Karpas-422 (cell line): ENCODE measurements around the gene ST6GALNAC2. TPM values are rescaled to one million over a fixed set of nuclear protein-coding genes. Genes with fewer than 3 reads are reported as not detected.

Experiments
- DNase-seq: peaks from one replicate; pipeline ENCODE4 v3.0.0-alpha.2; 2015
- H2AFZ ChIP-seq: fragments of 200-600 bp; sonication (generic); 2 replicates; pipeline ENCODE4 v1.6.1; 2014; ENCODE audit warnings: antibody characterized with exemption, low read length, mixed read lengths
- H3K27ac ChIP-seq: fragments of 200-600 bp; sonication (generic); 2 replicates; pipeline ENCODE4 v1.5.1; 2014; ENCODE audit warnings: mild to moderate bottlenecking, low read length, moderate library complexity
- H3K27me3 ChIP-seq: fragments of 200-600 bp; sonication (generic); 2 replicates; pipeline ENCODE4 v1.6.1; 2014; ENCODE audit warnings: low read length, mixed read lengths
- H3K36me3 ChIP-seq: fragments of 200-600 bp; sonication (generic); 2 replicates; pipeline ENCODE4 v1.6.1; 2014; ENCODE audit warnings: low read length, mixed read lengths; ENCODE audit not compliant: insufficient read depth
- H3K4me1 ChIP-seq: fragments of 200-600 bp; sonication (generic); 2 replicates; pipeline ENCODE4 v1.6.1; 2014; ENCODE audit warnings: mild to moderate bottlenecking, low read length, mixed read lengths
- H3K4me2 ChIP-seq: fragments of 200-600 bp; sonication (generic); 2 replicates; pipeline ENCODE4 v1.6.1; 2014; ENCODE audit warnings: low read length, low read depth, mild to moderate bottlenecking; ENCODE audit not compliant: poor library complexity, severe bottlenecking
- H3K4me3 ChIP-seq: fragments of 200-600 bp; sonication (generic); 2 replicates; pipeline ENCODE4 v1.5.1; 2014; ENCODE audit warnings: mild to moderate bottlenecking, antibody characterized with exemption, low read length, mixed read lengths
- H3K79me2 ChIP-seq: fragments of 200-600 bp; sonication (generic); 2 replicates; pipeline ENCODE4 v1.6.1; 2014; ENCODE audit warnings: mild to moderate bottlenecking, low read length, mixed read lengths
- H3K9ac ChIP-seq: fragments of 200-600 bp; sonication (generic); 2 replicates; pipeline ENCODE4 v1.6.0; 2014; ENCODE audit warnings: low read length
- H3K9me2 ChIP-seq: fragments of 200-600 bp; sonication (generic), shearing (Covaris generic); replicated peaks from 2 replicates; pipeline ENCODE4 v1.6.0; 2014; ENCODE audit warnings: mild to moderate bottlenecking, low read length, moderate library complexity; ENCODE audit not compliant: insufficient read depth
- H3K9me3 ChIP-seq: fragments of 300-700, 200-600 bp; sonication (generic); 2 replicates; pipeline ENCODE4 v1.6.1; 2014; ENCODE audit warnings: low read length, mixed read lengths
- H4K20me1 ChIP-seq: fragments of 200-600 bp; sonication (generic); 2 replicates; pipeline ENCODE4 v1.6.1; 2014; ENCODE audit warnings: mild to moderate bottlenecking, antibody characterized with exemption, low read length, low read depth; ENCODE audit not compliant: insufficient read depth
- total RNA-seq: library from RNA; depleted of rRNA; stranded (reverse); fragments of >200 nt; shearing (Covaris generic); gene quantifications from 2 replicates; pipeline ENCODE4 v1.2.3, GENCODE V29; 2014; ENCODE audit warnings: low replicate concordance

ST6GALNAC2 gene
- total RNA-seq, 1 experiment from 2014 or later = not detected

- Histone ChIP-seq H3K36me3 (no peaks in the 10 kb centered on the region), H3K4me3 (no peak overlapping the region), H2AFZ (no peak overlapping the region), H3K9ac (no peak overlapping the region), H3K9me3 (no peaks in the 10 kb centered on the region), H3K27ac (no peak overlapping the region), H3K27me3 (no peaks in the 10 kb centered on the region), H3K79me2 (no peaks in the 10 kb centered on the region), H3K4me2 (no peak overlapping the region), H3K4me1 (no peaks in the 10 kb centered on the region), H3K9me2 (no peaks in the 10 kb centered on the region), H4K20me1 (no peaks in the 10 kb centered on the region)
- no peak for DNase-seq
These were observed 7.3 kb downstream of the ST6GALNAC2 start for GRCh38 chr17:76578376-76578775.

GRCh38 chr17:76577876-76578275 is 7.8 kb downstream of the ST6GALNAC2 start:
- no peaks in the 10 kb centered on the region for H3K79me2 ChIP-seq
- no peak overlapping the region for H3K27ac ChIP-seq
- no peaks in the 10 kb centered on the region for H3K36me3 ChIP-seq
- no peaks in the 10 kb centered on the region for H3K27me3 ChIP-seq
- no peak overlapping the region for H3K9ac ChIP-seq
- H3K4me3 ChIP-seq = no peak overlapping the region
- no peak for DNase-seq
- no peaks in the 10 kb centered on the region for H3K9me3 ChIP-seq
- no peaks in the 10 kb centered on the region for H3K4me1 ChIP-seq
- no peak overlapping the region for H2AFZ ChIP-seq
- H3K4me2 ChIP-seq = no peak overlapping the region
- no peaks in the 10 kb centered on the region for H3K9me2 ChIP-seq
- no peaks in the 10 kb centered on the region for H4K20me1 ChIP-seq

GRCh38 chr17:76576189-76576588 is 9.5 kb downstream of the ST6GALNAC2 start:
- Histone ChIP-seq H3K4me3 (no peak overlapping the region), H3K27me3 (no peaks in the 10 kb centered on the region), H3K9me2 (no peaks in the 10 kb centered on the region), H3K4me2 (no peak overlapping the region), H3K4me1 (no peaks in the 10 kb centered on the region), H3K9me3 (no peaks in the 10 kb centered on the region), H3K27ac (no peak overlapping the region), H4K20me1 (no peaks in the 10 kb centered on the region), H3K36me3 (no peaks in the 10 kb centered on the region), H2AFZ (no peak overlapping the region), H3K9ac (no peak overlapping the region), H3K79me2 (no peaks in the 10 kb centered on the region)
- no peak for DNase-seq

GRCh38 chr17:76575570-76575969 is 10.1 kb downstream of the ST6GALNAC2 start:
- Histone ChIP-seq H2AFZ (no peak overlapping the region), H3K9me3 (no peaks in the 10 kb centered on the region), H4K20me1 (no peaks in the 10 kb centered on the region), H3K36me3 (no peaks in the 10 kb centered on the region), H3K4me3 (no peak overlapping the region), H3K4me2 (no peak overlapping the region), H3K27me3 (no peaks in the 10 kb centered on the region), H3K9ac (no peak overlapping the region), H3K9me2 (no peaks in the 10 kb centered on the region), H3K27ac (no peak overlapping the region), H3K79me2 (no peaks in the 10 kb centered on the region), H3K4me1 (no peaks in the 10 kb centered on the region)
- no peak for DNase-seq

GRCh38 chr17:76574166-76574565 is 11.5 kb downstream of the ST6GALNAC2 start:
- no peak overlapping the region for H3K9ac ChIP-seq
- DNase-seq = no peak
- no peak overlapping the region for H3K4me2 ChIP-seq
- no peaks in the 10 kb centered on the region for H3K4me1 ChIP-seq
- H3K9me3 ChIP-seq = no peaks in the 10 kb centered on the region
- H3K4me3 ChIP-seq = no peak overlapping the region
- no peak overlapping the region for H3K27ac ChIP-seq
- H3K36me3 ChIP-seq = no peaks in the 10 kb centered on the region
- H3K27me3 ChIP-seq = no peaks in the 10 kb centered on the region
- H2AFZ ChIP-seq = no peak overlapping the region
- no peaks in the 10 kb centered on the region for H3K79me2 ChIP-seq
- no peaks in the 10 kb centered on the region for H4K20me1 ChIP-seq
- H3K9me2 ChIP-seq = no peaks in the 10 kb centered on the region

GRCh38 chr17:76573096-76573495 is 12.6 kb downstream of the ST6GALNAC2 start:
- H3K4me3 ChIP-seq = no peak overlapping the region
- no peaks in the 10 kb centered on the region for H3K4me1 ChIP-seq
- H3K9me3 ChIP-seq = no peaks in the 10 kb centered on the region
- no peaks in the 10 kb centered on the region for H3K9me2 ChIP-seq
- H3K27me3 ChIP-seq = no peaks in the 10 kb centered on the region
- peaks cover 5% of the 10 kb centered on the region; the same call in 1 of the 2 replicates for H4K20me1 ChIP-seq
- H3K79me2 ChIP-seq = no peaks in the 10 kb centered on the region
- no peak overlapping the region for H3K9ac ChIP-seq
- no peaks in the 10 kb centered on the region for H3K36me3 ChIP-seq
- H2AFZ ChIP-seq = no peak overlapping the region
- no peak overlapping the region for H3K27ac ChIP-seq
- no peak for DNase-seq
- no peak overlapping the region for H3K4me2 ChIP-seq

GRCh38 chr17:76572201-76572910 is 13.3 kb downstream of the ST6GALNAC2 start:
- no peaks in the 10 kb centered on the region for H3K4me1 ChIP-seq
- H3K4me3 ChIP-seq = no peak overlapping the region

GRCh38 chr17:76570877-76571471 is 14.7 kb downstream of the ST6GALNAC2 start:
- no peak overlapping the region for H2AFZ ChIP-seq
- H3K4me3 ChIP-seq = no peak overlapping the region
- H3K4me2 ChIP-seq = no peak overlapping the region

More at GRCh38 chr17:76572201-76572910, 13.3 kb downstream of the ST6GALNAC2 start:
- no peaks in the 10 kb centered on the region for H3K27me3 ChIP-seq
- DNase-seq = no peak
- H3K9me3 ChIP-seq = no peaks in the 10 kb centered on the region
- H3K9me2 ChIP-seq = no peaks in the 10 kb centered on the region
- no peaks in the 10 kb centered on the region for H3K36me3 ChIP-seq
- no peak overlapping the region for H3K4me2 ChIP-seq
- no peaks in the 10 kb centered on the region for H3K79me2 ChIP-seq
- no peak overlapping the region for H3K27ac ChIP-seq
- no peak overlapping the region for H2AFZ ChIP-seq
- H3K9ac ChIP-seq = no peak overlapping the region
- H4K20me1 ChIP-seq = peaks cover 12% of the 10 kb centered on the region; the same call in 1 of the 2 replicates

More at GRCh38 chr17:76570877-76571471, 14.7 kb downstream of the ST6GALNAC2 start:
- Histone ChIP-seq H3K79me2 (no peaks in the 10 kb centered on the region), H3K9ac (no peak overlapping the region), H3K9me3 (no peaks in the 10 kb centered on the region), H3K9me2 (no peaks in the 10 kb centered on the region), H3K27me3 (no peaks in the 10 kb centered on the region), H3K36me3 (peaks cover 4% of the 10 kb centered on the region; the same call in 1 of the 2 replicates), H3K4me1 (no peaks in the 10 kb centered on the region), H4K20me1 (peaks cover 15% of the 10 kb centered on the region; the same call in 1 of the 2 replicates), H3K27ac (no peak overlapping the region)
- DNase-seq = no peak
